ENCODE results near the gene ASH1L. TPM values are rescaled to one million over a fixed set of nuclear protein-coding genes. Genes with fewer than 3 reads are reported as not detected.
"Not testable (repeated sequence)": the region's sequence is repeated elsewhere in the genome, so short reads cannot be mapped to it uniquely, and the experiment has no call there.

The ASH1L gene
- total RNA-seq, 1 donor from 2014 or later: 44.0 TPM

- Mint-ChIP-seq H3K4me1 (ENCODE audit: low read depth) (peaks cover 36% of the 10 kb centered on the region), H3K27me3 (ENCODE audit: insufficient read depth) (no peaks in the 10 kb centered on the region), H3K9me3 (no peaks in the 10 kb centered on the region), H3K36me3 (ENCODE audit: low read depth) (peaks cover 7% of the 10 kb centered on the region), H3K4me3 (no peak overlapping the region), H3K27ac (no peak overlapping the region)
- intact Hi-C loops (cut with micrococcal nuclease): no loop called here
- DNase-seq (ENCODE audit: low spot score): no peak
These were observed 58.4 kb downstream of the ASH1L start for GRCh38 chr1:155504207-155504606.

DNA sequence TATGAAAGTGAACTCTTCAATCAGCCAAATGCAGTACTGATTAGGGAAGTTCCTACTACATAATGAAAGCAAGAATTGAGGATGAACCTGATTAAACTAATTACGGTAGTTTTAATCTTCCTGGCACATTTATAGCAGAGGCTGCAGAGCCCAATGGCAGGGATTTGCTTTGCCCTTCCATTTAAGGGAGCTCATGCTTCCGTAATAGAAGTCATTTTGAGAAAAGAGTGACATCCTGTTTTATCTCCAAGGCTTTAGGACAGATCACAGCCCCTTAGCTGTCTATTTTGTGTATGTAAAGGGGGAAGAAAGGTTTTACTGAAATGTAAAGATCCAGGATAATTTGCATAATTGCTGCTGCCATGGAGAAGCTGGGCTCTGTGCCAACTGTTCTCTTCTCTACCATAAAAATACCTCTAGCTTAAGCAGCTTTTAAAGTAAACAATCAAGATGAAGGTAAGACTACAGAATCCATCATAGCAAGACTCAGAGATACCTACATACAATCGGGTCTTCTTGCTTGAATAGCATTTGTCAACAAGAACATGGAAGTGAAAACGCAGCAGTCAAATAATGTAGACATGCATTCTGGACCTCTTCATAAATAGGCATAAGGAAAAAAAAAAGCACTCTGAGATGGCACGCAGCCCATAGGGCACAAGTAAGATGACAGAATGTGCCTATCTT is 62.5 kb downstream of the ASH1L start:
- peaks cover 25% of the 10 kb centered on the region for H3K4me1 Mint-ChIP-seq (ENCODE audit: low read depth)
- no peaks in the 10 kb centered on the region for H3K9me3 Mint-ChIP-seq
- H3K36me3 Mint-ChIP-seq (ENCODE audit: low read depth): peaks cover 4% of the 10 kb centered on the region
- peak overlapping the region; percentile 41 for H3K27ac Mint-ChIP-seq
- DNase-seq (ENCODE audit: low spot score): no peak
- no peaks in the 10 kb centered on the region for H3K27me3 Mint-ChIP-seq (ENCODE audit: insufficient read depth)
- intact Hi-C loops (cut with micrococcal nuclease): no loop called here
- H3K4me3 Mint-ChIP-seq: no peak overlapping the region

GRCh38 chr1:155499263-155499662 is 63.3 kb downstream of the ASH1L start:
- intact Hi-C loops (cut with micrococcal nuclease): no loop called here
- no peak for DNase-seq (ENCODE audit: low spot score)
- Mint-ChIP-seq H3K27me3 (ENCODE audit: insufficient read depth) (no peaks in the 10 kb centered on the region), H3K4me3 (no peak overlapping the region), H3K9me3 (no peaks in the 10 kb centered on the region), H3K36me3 (ENCODE audit: low read depth) (peaks cover 4% of the 10 kb centered on the region), H3K4me1 (ENCODE audit: low read depth) (peaks cover 22% of the 10 kb centered on the region), H3K27ac (no peak overlapping the region)

- H3K4me1 Mint-ChIP-seq (ENCODE audit: low read depth); H3K27ac Mint-ChIP-seq; intact Hi-C loops (cut with micrococcal nuclease); H3K36me3 Mint-ChIP-seq (ENCODE audit: low read depth); H3K4me3 Mint-ChIP-seq; H3K9me3 Mint-ChIP-seq; H3K27me3 Mint-ChIP-seq (ENCODE audit: insufficient read depth); DNase-seq (ENCODE audit: low spot score): not testable (repeated sequence)
These were observed 69.0 kb downstream of the ASH1L start for GRCh38 chr1:155493595-155493994.

GRCh38 chr1:155488419-155488818 is 74.2 kb downstream of the ASH1L start:
- H3K36me3 Mint-ChIP-seq (ENCODE audit: low read depth); H3K4me1 Mint-ChIP-seq (ENCODE audit: low read depth); H3K27me3 Mint-ChIP-seq (ENCODE audit: insufficient read depth); H3K4me3 Mint-ChIP-seq; H3K27ac Mint-ChIP-seq; intact Hi-C loops (cut with micrococcal nuclease); H3K9me3 Mint-ChIP-seq; DNase-seq (ENCODE audit: low spot score): not testable (repeated sequence)

- Mint-ChIP-seq H3K9me3 (no peaks in the 10 kb centered on the region), H3K4me1 (ENCODE audit: low read depth) (peaks cover 9% of the 10 kb centered on the region), H3K4me3 (no peak overlapping the region), H3K27ac (no peak overlapping the region), H3K27me3 (ENCODE audit: insufficient read depth) (no peaks in the 10 kb centered on the region), H3K36me3 (ENCODE audit: low read depth) (peaks cover 7% of the 10 kb centered on the region)
- intact Hi-C loops (cut with micrococcal nuclease): no loop called here
- no peak for DNase-seq (ENCODE audit: low spot score)
These were observed 75.1 kb downstream of the ASH1L start for GRCh38 chr1:155487541-155487940.

- H3K4me3 Mint-ChIP-seq; H3K27me3 Mint-ChIP-seq (ENCODE audit: insufficient read depth); intact Hi-C loops (cut with micrococcal nuclease); H3K4me1 Mint-ChIP-seq (ENCODE audit: low read depth); H3K36me3 Mint-ChIP-seq (ENCODE audit: low read depth); DNase-seq (ENCODE audit: low spot score); H3K9me3 Mint-ChIP-seq; H3K27ac Mint-ChIP-seq: not testable (repeated sequence)
These were observed 75.7 kb downstream of the ASH1L start for GRCh38 chr1:155486952-155487351.

DNA sequence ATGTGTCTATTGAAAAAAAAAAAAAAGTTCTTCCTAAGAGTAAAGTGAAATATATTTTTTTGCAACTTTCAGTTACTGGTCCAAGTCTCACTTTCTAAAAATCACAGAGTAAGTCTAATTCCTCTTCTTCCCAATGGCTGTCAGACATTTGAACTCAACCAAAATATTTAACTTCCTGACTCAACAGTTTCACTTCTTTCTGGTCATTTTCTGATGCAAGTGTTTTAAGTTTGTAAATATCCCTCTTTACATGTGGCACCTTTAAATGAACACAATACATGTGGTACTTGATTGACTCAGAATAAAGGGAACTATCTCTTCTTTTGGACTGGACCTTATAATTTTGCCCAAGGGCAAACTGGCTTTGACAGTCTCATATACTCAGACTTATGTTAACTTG is 76.7 kb downstream of the ASH1L start:
- intact Hi-C loops (cut with micrococcal nuclease): no loop called here
- DNase-seq (ENCODE audit: low spot score): no peak
- H3K27me3 Mint-ChIP-seq (ENCODE audit: insufficient read depth): no peaks in the 10 kb centered on the region
- no peak overlapping the region for H3K4me3 Mint-ChIP-seq
- no peak overlapping the region for H3K27ac Mint-ChIP-seq
- H3K4me1 Mint-ChIP-seq (ENCODE audit: low read depth): peaks cover 9% of the 10 kb centered on the region
- no peaks in the 10 kb centered on the region for H3K9me3 Mint-ChIP-seq
- H3K36me3 Mint-ChIP-seq (ENCODE audit: low read depth): peaks cover 19% of the 10 kb centered on the region

- H3K27ac Mint-ChIP-seq: no peak overlapping the region
- peaks cover 13% of the 10 kb centered on the region for H3K4me1 Mint-ChIP-seq (ENCODE audit: low read depth)
- H3K36me3 Mint-ChIP-seq (ENCODE audit: low read depth): peaks cover 23% of the 10 kb centered on the region
- H3K9me3 Mint-ChIP-seq: no peaks in the 10 kb centered on the region
- no peak overlapping the region for H3K4me3 Mint-ChIP-seq
- intact Hi-C loops (cut with micrococcal nuclease): no loop called here
- H3K27me3 Mint-ChIP-seq (ENCODE audit: insufficient read depth): no peaks in the 10 kb centered on the region
- no peak for DNase-seq (ENCODE audit: low spot score)
These were observed 77.4 kb downstream of the ASH1L start for GRCh38 chr1:155485222-155485621.

DNA sequence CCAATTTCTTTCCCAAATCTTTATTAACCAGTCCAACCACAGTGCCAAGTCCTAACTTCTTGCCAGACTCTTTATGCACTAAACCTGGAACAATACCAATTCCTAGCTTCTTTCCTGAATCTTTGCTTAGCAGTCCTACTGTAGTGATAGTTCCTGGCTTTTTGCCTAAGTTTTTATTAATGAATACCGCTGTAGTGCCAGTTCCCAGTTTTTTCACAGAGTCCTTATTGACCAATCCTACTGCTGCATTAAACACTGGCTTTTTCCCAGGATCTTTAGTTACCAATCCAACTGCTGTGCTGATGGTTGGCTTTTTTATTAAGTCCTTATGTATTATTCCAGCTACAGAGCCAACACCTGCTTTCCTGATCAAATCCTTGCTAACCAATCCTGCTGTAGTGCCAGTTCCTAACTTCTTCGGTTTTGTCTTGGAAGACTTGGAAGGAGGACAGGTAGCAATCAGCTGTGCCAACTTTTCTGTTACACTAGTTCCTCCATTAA is 80.8 kb downstream of the ASH1L start:
- H3K27me3 Mint-ChIP-seq (ENCODE audit: insufficient read depth): no peaks in the 10 kb centered on the region
- no peaks in the 10 kb centered on the region for H3K9me3 Mint-ChIP-seq
- DNase-seq (ENCODE audit: low spot score): no peak
- H3K36me3 Mint-ChIP-seq (ENCODE audit: low read depth): peaks cover 43% of the 10 kb centered on the region
- H3K27ac Mint-ChIP-seq: no peak overlapping the region
- no peak overlapping the region for H3K4me3 Mint-ChIP-seq
- intact Hi-C loops (cut with micrococcal nuclease): no loop called here
- peaks cover 34% of the 10 kb centered on the region for H3K4me1 Mint-ChIP-seq (ENCODE audit: low read depth)

GRCh38 chr1:155479205-155479604 is 83.4 kb downstream of the ASH1L start:
- peaks cover 3% of the 10 kb centered on the region for H3K9me3 Mint-ChIP-seq
- intact Hi-C loops (cut with micrococcal nuclease): loop anchor here (5.0 kb wide), 1 partner anchor 37 kb away; no protein-coding TSS in a partner anchor
- H3K36me3 Mint-ChIP-seq (ENCODE audit: low read depth): peaks cover 49% of the 10 kb centered on the region
- no peak for DNase-seq (ENCODE audit: low spot score)
- no peaks in the 10 kb centered on the region for H3K27me3 Mint-ChIP-seq (ENCODE audit: insufficient read depth)
- H3K27ac Mint-ChIP-seq: no peak overlapping the region
- H3K4me1 Mint-ChIP-seq (ENCODE audit: low read depth): peaks cover 30% of the 10 kb centered on the region
- H3K4me3 Mint-ChIP-seq: no peak overlapping the region

GRCh38 chr1:155478270-155478852 is 84.2 kb downstream of the ASH1L start:
- Mint-ChIP-seq H3K4me3 (no peak overlapping the region), H3K36me3 (ENCODE audit: low read depth) (peaks cover 51% of the 10 kb centered on the region), H3K4me1 (ENCODE audit: low read depth) (peaks cover 30% of the 10 kb centered on the region), H3K9me3 (peaks cover 3% of the 10 kb centered on the region), H3K27ac (no peak overlapping the region), H3K27me3 (ENCODE audit: insufficient read depth) (no peaks in the 10 kb centered on the region)
- intact Hi-C loops (cut with micrococcal nuclease): loop anchor here (5.0 kb wide), 1 partner anchor 36 kb away; no protein-coding TSS in a partner anchor
- DNase-seq (ENCODE audit: low spot score): no peak

- Mint-ChIP-seq H3K9me3 (peaks cover 28% of the 10 kb centered on the region), H3K4me3 (no peak overlapping the region), H3K27me3 (ENCODE audit: insufficient read depth) (no peaks in the 10 kb centered on the region), H3K4me1 (ENCODE audit: low read depth) (peaks cover 23% of the 10 kb centered on the region), H3K36me3 (ENCODE audit: low read depth) (peaks cover 54% of the 10 kb centered on the region), H3K27ac (no peak overlapping the region)
- intact Hi-C loops (cut with micrococcal nuclease): no loop called here
- no peak for DNase-seq (ENCODE audit: low spot score)
These were observed 88.5 kb downstream of the ASH1L start for GRCh38 chr1:155474146-155474545.
